Left lung (tissue), 10 donors: ENCODE results near the gene RFTN1. TPM values are rescaled to one million over a fixed set of nuclear protein-coding genes. Genes with fewer than 3 reads are reported as not detected.

Experiments
- ATAC-seq: fragments of 200-7000 bp; cut with Tn5 transposase; one replicate; pipeline ENCODE4 v1.9.1; 2020; ENCODE audit warnings: moderate library complexity
- DNase-seq, 4 donors: peaks; one replicate each; pipeline ENCODE4 v3.0.0-alpha.2; 2013 to 2020
- H3K27ac ChIP-seq, 2 donors: fragments of 200-600 bp; sonication (generic) in 1 of 2; one replicate each; pipeline versions ENCODE4 v1.5.0 to v1.8.0; 2020 to 2021
- H3K27me3 ChIP-seq, 2 donors: fragments of 200-600 bp; sonication (generic) in 1 of 2; one replicate each; pipeline versions ENCODE4 v1.5.0 to v1.8.0; 2020 to 2021
- H3K36me3 ChIP-seq, 2 donors: fragments of 200-600 bp; sonication (generic) in 1 of 2; one replicate each; pipeline versions ENCODE4 v1.5.0 to v1.8.0; 2020 to 2021
- H3K4me1 ChIP-seq, 2 donors: fragments of 200-600 bp; one replicate each; pipeline ENCODE4 v1.8.0; 2021
- H3K4me3 ChIP-seq, 2 donors: fragments of 200-600 bp; sonication (generic) in 1 of 2; one replicate each; pipeline versions ENCODE4 v1.5.0 to v1.8.0; 2020 to 2021; ENCODE audit warnings: mild to moderate bottlenecking in 1 of 2
- H3K9me3 ChIP-seq, 2 donors: fragments of 200-600 bp; sonication (generic) in 1 of 2; one replicate each; pipeline versions ENCODE4 v1.5.0 to v1.8.0; 2020 to 2021
- intact Hi-C, 2 donors: fragments of 100-400 bp; cut with DNase I; formaldehyde crosslinking; loops; one replicate each; pipeline versions ENCODE4 v1.11.2 to v1.14.2; 2022
- polyA plus RNA-seq, 6 donors: library from polyadenylated mRNA; unstranded; fragments of 120-200 nt; gene quantifications; one replicate each; pipeline ENCODE4 v1.2.1, GENCODE V29; 2013; ENCODE audit not compliant: insufficient read length in 6 of 6
- total RNA-seq, 2 donors: library from RNA; stranded (reverse); fragmentation: NEBNext Ultra II Directional; extraction: Animal tissue kit (Norgen Biotek cat#: 25700); gene quantifications; one replicate each; pipeline ENCODE4 v1.2.1, GENCODE V29; 2021
- TF ChIP-seq, protein P1 (sequence below), 2 donors: fragments of 200-600 bp; sonication (generic) in 1 of 2; IDR thresholded peaks; one replicate each; pipeline versions ENCODE4 v1.5.0 to v1.8.0; 2021; ENCODE audit warnings: antibody characterized with exemption in 2 of 2
- donor health status: DM: no; HTN: yes; CAD: no.
- donor health status: DM: no; HTN: no; CAD: no.

RFTN1 gene
- total and polyA plus RNA-seq, 8 donors, result 47.2 to 85.1 (median 67.6) TPM

DNA sequence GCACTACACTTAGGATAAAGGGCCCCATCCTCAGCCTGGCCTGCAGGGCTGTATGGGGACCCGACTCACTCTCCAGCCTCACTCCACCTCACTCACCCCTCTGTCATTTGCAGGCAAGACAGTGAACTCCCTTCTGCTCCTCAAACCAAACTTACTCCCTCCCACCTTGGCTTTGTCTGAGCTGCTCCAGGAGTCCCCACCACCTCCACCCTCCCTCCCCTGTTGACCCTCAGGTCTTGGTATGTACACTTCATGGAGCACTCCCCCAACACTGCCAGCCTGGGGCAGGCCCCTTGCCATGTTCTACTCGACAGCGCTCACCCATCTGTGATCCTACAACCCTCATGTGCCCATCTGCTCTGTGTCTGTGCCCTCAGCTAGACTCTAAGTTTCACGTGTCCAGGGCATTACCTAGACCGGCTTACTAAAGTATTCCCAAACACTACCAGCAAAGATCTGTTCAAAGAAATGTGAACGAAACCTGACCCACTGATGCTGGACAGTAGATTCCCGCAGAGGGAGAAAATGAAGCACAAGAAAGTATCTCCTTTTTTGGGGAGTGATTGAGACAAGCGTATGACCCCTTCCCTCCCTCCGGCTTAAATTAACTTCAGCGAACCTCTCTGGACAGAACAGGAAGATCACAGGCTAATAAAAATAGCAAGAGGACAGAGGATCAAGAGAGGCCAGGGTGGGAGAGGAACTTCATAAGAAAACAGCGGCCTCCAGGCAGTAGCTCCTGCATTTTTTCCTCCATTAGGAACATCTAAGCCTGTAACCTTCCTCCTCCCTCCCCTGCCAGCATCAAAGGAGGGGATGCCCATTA is 113.2 kb downstream of the RFTN1 start:
- H3K4me3 ChIP-seq, result no peak overlapping the region
- ATAC-seq (no peak), DNase-seq (no peak)
- no peak overlapping the region for H3K27ac ChIP-seq
- H3K9me3 ChIP-seq, result no peaks in the 10 kb centered on the region
- peaks cover 0 to 26% of the 10 kb centered on the region in 2 donors for H3K4me1 ChIP-seq
- no peaks in the 10 kb centered on the region for H3K36me3 ChIP-seq
- H3K27me3 ChIP-seq, result no peaks in the 10 kb centered on the region
- TF ChIP-seq, protein P1, sequence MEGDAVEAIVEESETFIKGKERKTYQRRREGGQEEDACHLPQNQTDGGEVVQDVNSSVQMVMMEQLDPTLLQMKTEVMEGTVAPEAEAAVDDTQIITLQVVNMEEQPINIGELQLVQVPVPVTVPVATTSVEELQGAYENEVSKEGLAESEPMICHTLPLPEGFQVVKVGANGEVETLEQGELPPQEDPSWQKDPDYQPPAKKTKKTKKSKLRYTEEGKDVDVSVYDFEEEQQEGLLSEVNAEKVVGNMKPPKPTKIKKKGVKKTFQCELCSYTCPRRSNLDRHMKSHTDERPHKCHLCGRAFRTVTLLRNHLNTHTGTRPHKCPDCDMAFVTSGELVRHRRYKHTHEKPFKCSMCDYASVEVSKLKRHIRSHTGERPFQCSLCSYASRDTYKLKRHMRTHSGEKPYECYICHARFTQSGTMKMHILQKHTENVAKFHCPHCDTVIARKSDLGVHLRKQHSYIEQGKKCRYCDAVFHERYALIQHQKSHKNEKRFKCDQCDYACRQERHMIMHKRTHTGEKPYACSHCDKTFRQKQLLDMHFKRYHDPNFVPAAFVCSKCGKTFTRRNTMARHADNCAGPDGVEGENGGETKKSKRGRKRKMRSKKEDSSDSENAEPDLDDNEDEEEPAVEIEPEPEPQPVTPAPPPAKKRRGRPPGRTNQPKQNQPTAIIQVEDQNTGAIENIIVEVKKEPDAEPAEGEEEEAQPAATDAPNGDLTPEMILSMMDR (IDR thresholded peaks at IDR 0.05), result no peak
- intact Hi-C loops, result no loop called here

DNA sequence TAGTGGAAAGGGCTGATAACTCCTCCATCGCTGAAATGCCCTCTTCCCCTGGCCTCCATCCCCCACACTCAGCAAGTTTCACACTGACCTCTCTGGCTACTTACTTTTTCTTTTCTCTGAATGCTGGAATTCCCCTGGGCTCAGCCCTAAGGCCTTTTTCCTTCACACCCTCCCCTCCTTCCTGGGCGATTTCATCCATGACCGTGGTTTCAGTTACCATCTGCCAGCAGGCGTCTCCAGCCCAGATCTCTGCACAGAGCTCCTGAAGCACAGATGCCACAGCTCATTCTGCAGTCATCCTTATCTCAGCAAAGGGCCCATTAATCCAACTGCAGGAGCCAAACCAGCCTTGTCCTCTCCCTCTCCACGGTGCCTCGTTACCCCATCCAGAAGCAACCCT is 114.0 kb downstream of the RFTN1 start:
- no peaks in the 10 kb centered on the region for H3K9me3 ChIP-seq
- DNase-seq (peak in 2 of 4 donors; percentile 59 to 84), ATAC-seq (peak; percentile 62)
- H3K4me1 ChIP-seq, result peaks cover 0 to 26% of the 10 kb centered on the region in 2 donors
- H3K27ac ChIP-seq, result peak overlapping the region in 1 of 2 donors; percentile 35
- intact Hi-C loops, result no loop called here
- H3K27me3 ChIP-seq, result no peaks in the 10 kb centered on the region
- TF ChIP-seq, protein P1 (IDR thresholded peaks at IDR 0.05), result no peak
- no peak overlapping the region for H3K4me3 ChIP-seq
- no peaks in the 10 kb centered on the region for H3K36me3 ChIP-seq

DNA sequence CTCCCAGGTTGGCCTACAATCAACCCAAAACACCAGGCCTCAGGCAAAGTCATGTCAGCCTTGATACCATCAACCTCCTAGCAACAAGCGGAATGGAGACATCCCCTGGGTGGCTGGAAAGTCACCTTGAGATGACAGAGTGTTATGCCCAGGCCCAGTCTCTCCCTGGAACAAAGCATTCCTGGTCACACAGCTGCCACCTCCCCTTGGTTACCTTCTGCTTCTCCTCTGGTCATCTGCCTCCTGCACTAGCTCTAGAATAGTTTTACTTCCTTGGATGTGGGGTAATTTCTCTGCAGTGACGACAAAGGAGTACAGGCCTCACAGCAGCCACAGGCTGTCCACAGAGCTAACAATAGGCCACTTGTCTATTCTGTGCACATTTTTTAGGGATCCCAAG is 114.9 kb downstream of the RFTN1 start:
- Histone ChIP-seq H3K9me3 (no peaks in the 10 kb centered on the region), H3K27ac (peak overlapping the region in 1 of 2 donors; percentile 40), H3K36me3 (no peaks in the 10 kb centered on the region), H3K4me1 (peaks cover 0 to 26% of the 10 kb centered on the region in 2 donors), H3K27me3 (no peaks in the 10 kb centered on the region), H3K4me3 (no peak overlapping the region)
- TF ChIP-seq, protein P1 (IDR thresholded peaks at IDR 0.05), result no peak
- ATAC-seq, result no peak
- DNase-seq, result no peak
- intact Hi-C loops, result no loop called here

DNA sequence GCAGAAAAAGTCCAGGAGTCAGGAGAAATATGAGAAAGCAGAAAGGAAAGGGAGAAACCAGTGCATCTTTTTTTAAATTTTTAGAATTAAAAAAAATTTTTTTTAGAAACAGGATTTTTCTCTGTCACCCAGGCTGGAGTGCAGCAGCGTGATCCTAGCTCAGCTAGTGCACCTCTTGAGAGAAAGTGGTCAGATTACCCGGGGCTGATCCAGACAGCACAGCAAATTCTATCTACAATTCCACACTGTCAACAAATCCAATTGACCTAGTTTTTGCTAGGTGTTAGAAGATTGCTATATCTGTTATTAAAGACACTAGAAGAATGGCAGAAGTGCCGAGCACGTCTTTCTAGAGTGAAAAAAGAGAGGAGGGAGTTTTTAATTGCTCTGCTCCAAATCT is 117.3 kb downstream of the RFTN1 start:
- Histone ChIP-seq H3K4me3 (no peak overlapping the region), H3K27ac (no peak overlapping the region), H3K36me3 (no peaks in the 10 kb centered on the region), H3K4me1 (peaks cover 0 to 15% of the 10 kb centered on the region in 2 donors), H3K9me3 (no peaks in the 10 kb centered on the region), H3K27me3 (no peaks in the 10 kb centered on the region)
- DNase-seq (no peak), ATAC-seq (peak; percentile 74)
- TF ChIP-seq, protein P1 (IDR thresholded peaks at IDR 0.05), result no peak
- intact Hi-C loops, result no loop called here

DNA sequence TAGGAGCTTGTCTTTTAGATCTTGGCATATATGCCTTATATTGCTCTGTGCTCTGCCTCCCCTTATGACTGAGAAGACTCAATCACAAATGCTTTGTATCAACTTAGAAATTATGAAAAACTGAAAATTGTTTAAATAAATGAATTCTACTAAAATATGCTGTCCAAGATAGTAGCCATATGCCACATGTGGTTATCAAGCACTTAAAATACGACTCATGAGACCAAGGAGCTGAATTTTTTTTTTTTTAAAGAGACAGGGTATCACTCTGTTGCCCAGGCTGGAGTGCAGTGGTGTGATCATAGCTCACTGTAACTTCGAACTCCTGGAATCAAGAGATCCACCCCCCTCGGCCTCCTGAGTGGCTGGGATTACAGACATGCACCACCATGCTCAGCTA is 118.3 kb downstream of the RFTN1 start:
- intact Hi-C loops, result no loop called here
- H3K36me3 ChIP-seq, result no peaks in the 10 kb centered on the region
- H3K9me3 ChIP-seq, result no peaks in the 10 kb centered on the region
- no peak overlapping the region for H3K27ac ChIP-seq
- H3K4me3 ChIP-seq, result no peak overlapping the region
- DNase-seq (no peak), ATAC-seq (no peak)
- TF ChIP-seq, protein P1 (IDR thresholded peaks at IDR 0.05), result no peak
- H3K4me1 ChIP-seq, result peaks cover 0 to 15% of the 10 kb centered on the region in 2 donors
- no peaks in the 10 kb centered on the region for H3K27me3 ChIP-seq
